Thoracic aorta endothelial cell (primary cell): ENCODE measurements around the gene FCRL5. TPM values are rescaled to one million over a fixed set of nuclear protein-coding genes. Genes with fewer than 3 reads are reported as not detected.

Experiments used
- total RNA-seq: library from RNA; depleted of rRNA; stranded (reverse); fragments of >200 nt; gene quantifications from 2 replicates; pipeline ENCODE4 v1.2.3, GENCODE V29; 2012

Gene FCRL5
- total RNA-seq, result not detected in 2 replicates

GRCh38 chr1:157551694-157552693, at the start of gene FCRL5:
TSS of gene FCRL5 (minus strand) at chr1:157552515. CDS start at chr1:157552362, 153 bp downstream.

GRCh38 chr1:157597959-157598667, 45.8 kb upstream of the FCRL5 start, which contains the start of gene FCRL4:
TSS of gene FCRL4 (minus strand) at chr1:157598085. CDS start at chr1:157597944, 141 bp downstream.

Other genes starting within 250 kb of the FCRL5 start
- gene FCRL4, start 45.6 kb upstream of the FCRL5 start, total RNA-seq, result not detected in 2 replicates
- gene FCRL3, start 148.3 kb upstream of the FCRL5 start, total RNA-seq, result not detected in 2 replicates
- not detected in 2 replicates for gene FCRL2, start 224.6 kb upstream of the FCRL5 start, total RNA-seq